ENCODE data around the gene SPARCL1.

- TF ChIP-seq GATA3 (IDR thresholded peaks at IDR 0.05; ENCODE audit: low read depth, low read length), result no peak
- TF ChIP-seq GATA2 (IDR thresholded peaks at IDR 0.05; ENCODE audit: low read depth, low read length), result no peak
Measured at GRCh38 chr4:87465739-87466366, 63.3 kb downstream of the SPARCL1 start.

Measured in SH-SY5Y (cell line).